HG02852 (cell line): ENCODE measurements around the gene SLC23A2.
"Not testable (repeated sequence)": the region's sequence is repeated elsewhere in the genome, so short reads cannot be mapped to it uniquely, and the experiment has no call there.

Experiments
- ATAC-seq: cut with Tn5 transposase; IDR thresholded peaks from one replicate; pipeline ENCODE4 v1.9.1; 2021; ENCODE audit warnings: mild to moderate bottlenecking, moderate library complexity; ENCODE audit not compliant: unreplicated experiment

Gene SLC23A2

DNA sequence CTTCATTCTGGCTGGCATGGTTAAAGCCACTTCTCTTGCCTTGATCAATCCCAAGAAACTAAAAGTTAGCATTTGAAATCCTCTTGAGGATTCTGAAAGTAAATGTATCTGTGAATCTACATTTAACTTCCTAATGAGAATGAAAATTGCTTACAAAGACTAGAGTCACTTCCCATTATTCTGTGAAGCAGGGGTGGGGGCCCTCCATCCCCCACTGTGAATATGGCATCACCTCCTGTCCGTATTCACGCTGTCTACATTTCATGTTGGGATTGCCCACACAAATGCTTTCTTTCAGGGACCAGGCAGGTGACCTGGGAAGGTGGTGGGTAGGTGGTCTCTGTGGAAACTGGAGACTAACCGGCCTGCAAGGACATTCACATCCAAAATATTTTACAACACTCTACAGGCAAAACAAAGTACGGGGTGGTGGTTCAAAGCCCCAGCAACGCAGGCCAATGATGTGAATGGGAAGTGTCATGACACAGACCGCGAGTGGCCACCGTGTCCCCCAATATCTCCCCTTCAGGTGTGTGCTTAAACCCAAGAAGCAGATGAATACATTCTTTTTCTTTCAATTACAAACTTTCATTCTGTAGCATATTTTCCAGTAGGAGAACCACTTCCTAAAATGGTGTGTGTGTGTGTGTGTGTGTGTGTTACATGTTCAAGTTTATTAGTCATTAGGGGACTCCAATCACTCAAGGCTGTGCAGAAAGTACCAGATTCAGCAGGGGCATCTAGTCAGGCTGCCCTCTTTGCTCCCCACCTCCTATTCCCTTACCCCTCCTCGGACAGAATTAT lies 147.4 kb downstream of the SLC23A2 start:
- no peak for ATAC-seq

DNA sequence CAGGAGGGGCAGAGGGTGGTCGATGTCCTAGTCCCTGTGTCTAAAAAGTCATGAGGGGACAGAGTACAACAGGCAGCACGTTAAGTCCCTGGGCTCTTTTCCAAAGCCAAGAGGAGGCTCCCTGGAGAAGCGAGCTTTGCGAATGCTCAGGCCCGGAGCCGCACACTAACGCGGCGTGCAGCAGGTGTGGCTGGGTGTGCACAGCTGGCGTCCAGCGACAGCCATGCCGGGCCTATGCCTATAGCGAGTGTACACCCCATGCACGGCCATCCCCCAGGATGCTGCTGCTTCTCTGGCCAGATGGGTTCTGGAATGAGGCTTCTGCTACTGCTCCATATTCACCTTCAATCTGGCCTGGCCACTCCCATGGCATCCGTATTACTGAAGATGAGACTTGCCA lies 148.3 kb downstream of the SLC23A2 start:
- ATAC-seq, result no peak

- ATAC-seq, result no peak
Observed at GRCh38 chr20:4850960-4851359, 150.3 kb downstream of the SLC23A2 start.

DNA sequence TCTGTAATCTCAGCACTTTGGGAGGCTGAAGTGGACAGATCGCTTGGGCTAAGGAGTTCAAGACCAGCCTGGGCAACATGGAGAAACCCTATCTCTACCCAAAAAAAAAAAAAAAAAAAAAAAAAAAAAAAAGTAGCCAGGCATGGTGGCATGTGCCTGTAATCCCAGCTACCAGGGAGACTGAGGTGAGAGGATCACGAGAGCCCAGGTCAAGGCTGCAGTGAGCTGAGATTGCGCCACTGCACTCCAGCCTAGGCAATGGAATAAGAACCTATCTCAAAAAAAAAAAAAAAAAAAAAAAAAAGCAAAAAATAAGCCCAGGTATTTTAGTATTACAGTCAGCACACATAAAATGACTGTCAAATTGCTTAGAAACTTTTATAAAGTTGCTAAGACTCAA lies 152.5 kb downstream of the SLC23A2 start:
- ATAC-seq, result not testable (repeated sequence)

- ATAC-seq, result no peak
Observed at GRCh38 chr20:4848041-4848440, 153.3 kb downstream of the SLC23A2 start.

DNA sequence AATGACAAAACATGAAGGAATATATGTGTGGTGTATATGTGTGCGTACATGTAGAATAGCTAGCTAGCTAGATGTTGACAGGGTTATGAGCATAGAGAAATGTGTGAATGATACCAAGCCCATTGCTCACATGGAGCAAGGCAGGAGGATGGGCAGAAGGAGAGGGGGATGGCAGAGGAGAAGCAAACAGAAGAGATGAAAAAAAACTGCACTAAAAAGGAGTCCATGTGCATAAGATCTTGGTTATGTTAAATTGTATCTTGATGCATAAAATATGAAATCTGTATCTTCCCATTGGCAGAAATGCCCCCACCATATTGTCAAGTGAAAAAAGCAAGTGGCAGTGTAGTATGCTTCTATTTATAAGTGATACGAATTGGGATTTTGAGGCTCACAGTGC lies 154.5 kb downstream of the SLC23A2 start:
- no peak for ATAC-seq

GRCh38 chr20:4844751-4845465 lies 156.4 kb downstream of the SLC23A2 start:
- ATAC-seq, result no peak

- ATAC-seq, result no peak
Observed at GRCh38 chr20:4844325-4844724, 157.0 kb downstream of the SLC23A2 start.

DNA sequence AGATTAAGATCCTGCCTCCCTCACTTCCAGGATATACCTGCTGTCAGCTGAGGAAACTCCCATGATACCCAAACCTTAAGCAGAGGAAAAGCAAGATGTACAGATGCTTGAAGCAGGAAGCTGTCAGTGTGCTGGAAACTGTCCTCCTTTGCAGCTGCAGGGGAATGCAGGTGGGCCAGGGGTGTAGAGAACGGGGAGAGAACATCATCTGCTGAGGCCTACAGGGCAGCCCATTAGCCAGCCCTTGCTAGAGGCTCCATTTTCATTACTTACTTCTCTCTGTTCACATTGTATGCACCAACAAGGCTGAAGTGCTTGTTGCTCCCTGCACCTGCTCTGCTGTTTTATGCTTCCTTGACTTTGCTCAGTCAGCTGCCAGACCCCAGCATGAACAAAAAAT lies 160.5 kb downstream of the SLC23A2 start:
- ATAC-seq, result no peak

DNA sequence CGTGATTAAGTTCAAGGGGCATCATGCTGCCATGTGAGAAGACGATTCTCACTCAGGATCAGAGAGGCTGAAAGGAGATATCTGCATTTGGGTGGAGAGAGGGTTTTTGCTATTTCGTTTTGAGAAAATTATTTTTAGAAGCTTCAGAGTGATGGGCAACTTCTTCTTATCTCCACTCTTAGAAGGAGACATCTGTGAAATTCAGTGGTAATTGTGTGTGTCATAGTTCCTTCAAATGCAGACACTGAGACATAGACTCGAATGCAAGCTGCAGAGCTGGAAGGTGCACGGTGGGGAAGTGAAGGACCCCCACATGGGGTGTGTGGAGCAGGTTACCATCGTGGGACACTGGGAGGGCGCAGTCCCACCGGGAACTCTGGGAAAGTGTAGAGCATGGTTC lies 162.8 kb downstream of the SLC23A2 start:
- no peak for ATAC-seq

DNA sequence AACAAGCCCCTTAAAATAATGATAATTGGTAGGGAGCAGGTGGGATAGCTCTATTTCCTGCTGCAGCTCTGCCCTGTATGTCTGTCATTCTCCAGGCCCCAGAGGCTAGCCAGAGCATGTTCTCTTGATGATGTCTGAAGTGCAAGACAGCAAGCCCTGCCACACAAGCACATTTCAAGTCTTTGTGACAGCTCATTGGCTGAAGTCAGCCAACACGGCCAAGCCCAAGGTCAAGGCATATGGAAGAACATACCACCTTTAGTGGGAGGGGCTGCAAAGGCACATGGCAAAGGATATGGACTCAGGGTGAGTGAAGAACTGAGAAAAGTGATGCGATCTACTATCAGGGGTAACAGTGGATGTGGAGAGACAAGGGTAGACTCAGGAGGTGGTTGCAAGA lies 163.6 kb downstream of the SLC23A2 start:
- ATAC-seq, result no peak

GRCh38 chr20:4836935-4837334 lies 164.4 kb downstream of the SLC23A2 start:
- ATAC-seq, result no peak

- ATAC-seq, result no peak
Observed at GRCh38 chr20:4836473-4836872, 164.8 kb downstream of the SLC23A2 start.

- ATAC-seq, result no peak
Observed at GRCh38 chr20:4835244-4836177, 165.8 kb downstream of the SLC23A2 start.

DNA sequence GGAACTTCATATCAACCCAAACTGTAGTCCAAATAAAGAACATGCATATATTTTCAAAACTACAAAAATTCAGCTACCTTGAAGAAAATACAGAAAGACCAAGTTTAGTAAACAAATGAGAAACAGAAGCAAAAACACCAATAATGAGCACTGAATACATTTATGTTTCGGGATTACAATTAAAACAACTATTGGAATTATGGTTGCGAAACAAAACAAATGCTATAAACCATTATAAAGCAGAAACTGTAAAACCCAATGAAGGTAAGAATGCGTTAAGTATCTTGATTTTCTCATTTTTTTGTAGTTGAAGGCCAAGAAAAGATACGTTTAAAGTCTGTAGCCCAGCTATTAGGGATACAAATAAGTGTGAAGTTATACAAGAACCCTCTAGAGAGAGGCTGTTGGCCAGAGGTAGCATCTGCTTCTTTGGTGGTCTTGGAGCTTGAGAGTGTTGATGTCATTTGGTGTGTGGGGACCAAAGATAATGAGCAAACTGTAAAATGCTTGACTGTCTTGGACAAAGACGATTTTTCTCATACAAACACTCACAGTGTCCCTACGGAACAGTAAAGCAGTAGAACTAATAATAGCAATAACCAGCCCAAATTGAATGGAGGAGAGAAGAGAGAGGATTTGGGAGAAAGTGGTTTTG lies 168.1 kb downstream of the SLC23A2 start:
- ATAC-seq, result no peak

DNA sequence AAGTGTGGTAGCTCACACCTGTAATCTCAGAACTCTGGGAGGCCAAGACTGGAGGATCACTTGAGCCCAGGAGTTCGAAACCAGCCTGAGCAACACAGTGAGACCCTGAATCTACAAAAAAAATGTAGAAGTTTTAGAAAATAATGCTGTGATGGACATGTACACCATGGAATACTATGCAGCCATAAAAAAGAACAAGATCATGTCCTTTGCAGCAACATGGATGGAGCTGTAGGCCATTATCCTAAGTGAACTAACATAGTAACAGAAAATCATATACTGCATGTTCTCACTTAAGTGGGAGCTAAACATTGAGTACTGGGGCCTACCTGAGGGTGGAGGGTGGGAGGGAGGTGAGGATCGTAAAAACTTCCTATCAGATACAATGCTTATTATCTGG lies 168.8 kb downstream of the SLC23A2 start:
- ATAC-seq, result no peak

DNA sequence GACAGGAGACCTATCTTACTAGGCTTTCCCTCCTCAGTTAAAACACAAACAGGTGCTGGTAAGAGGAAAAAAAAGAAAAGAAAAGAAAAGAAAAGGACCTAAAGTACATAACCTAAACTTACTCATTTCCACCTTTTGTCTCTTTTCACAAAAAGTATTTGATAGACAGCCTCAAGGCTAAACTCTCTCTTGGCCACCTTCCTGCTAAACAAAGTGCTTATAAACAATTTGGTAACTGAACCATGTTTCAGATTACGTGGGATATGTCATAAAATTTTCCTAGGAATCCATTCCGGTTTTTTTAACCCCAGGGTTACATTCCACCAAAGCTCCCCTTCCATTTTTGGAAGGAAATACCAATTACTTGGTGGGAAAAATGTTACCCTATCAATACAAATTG lies 170.6 kb downstream of the SLC23A2 start:
- ATAC-seq, result no peak

DNA sequence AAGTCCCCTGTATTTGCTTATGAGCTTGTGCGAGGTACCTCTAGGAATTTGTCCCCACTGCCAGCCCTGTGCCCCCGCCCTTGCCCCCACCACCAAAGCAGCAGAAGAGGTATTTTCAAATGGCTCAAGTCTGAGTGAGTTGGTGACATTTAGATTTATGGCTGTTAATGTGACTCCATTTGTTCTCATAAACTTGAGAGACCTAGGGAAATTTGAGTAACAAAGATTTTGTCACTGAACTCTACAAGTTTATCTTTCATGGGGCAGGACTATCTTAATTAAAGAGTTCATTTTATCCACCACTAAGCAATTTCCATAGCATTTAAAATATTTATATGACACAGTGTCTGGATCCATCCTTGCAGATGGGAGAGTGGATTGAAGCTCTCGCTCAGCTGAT lies 171.1 kb downstream of the SLC23A2 start:
- ATAC-seq, result no peak

GRCh38 chr20:4829514-4830215 lies 171.6 kb downstream of the SLC23A2 start:
- no peak for ATAC-seq

- no peak for ATAC-seq
Observed at GRCh38 chr20:4828830-4829513, 172.3 kb downstream of the SLC23A2 start.
